Effector memory CD4-positive, alpha-beta T cell (primary cell): Measurements from ENCODE around the gene OR5T2.
"Not testable (repeated sequence)": the region's sequence is repeated elsewhere in the genome, so short reads cannot be mapped to it uniquely, and the experiment has no call there.

Experiments
- DNase-seq, 3 donors: peaks; one replicate each; pipeline ENCODE4 v3.0.0-alpha.2; 2020
- H3K27ac ChIP-seq: 2 replicates; pipeline ENCODE4 v1.7.0; 2013; ENCODE audit warnings: mild to moderate bottlenecking, low read length, moderate library complexity; ENCODE audit not compliant: insufficient read depth, poor library complexity, severe bottlenecking
- H3K27me3 ChIP-seq: replicated peaks from 2 replicates; pipeline ENCODE4 v1.7.0; 2013; ENCODE audit warnings: mild to moderate bottlenecking, low read length; ENCODE audit not compliant: insufficient read depth, control insufficient read depth, poor library complexity, severe bottlenecking
- H3K36me3 ChIP-seq: 2 replicates; pipeline ENCODE4 v1.7.0; 2013; ENCODE audit warnings: mild to moderate bottlenecking, low read length, moderate library complexity; ENCODE audit not compliant: control insufficient read depth, insufficient read depth
- H3K4me1 ChIP-seq: 2 replicates; pipeline ENCODE4 v1.7.0; 2013; ENCODE audit warnings: low read length, mild to moderate bottlenecking; ENCODE audit not compliant: control insufficient read depth, insufficient read depth, poor library complexity, severe bottlenecking
- H3K4me3 ChIP-seq: 2 replicates; pipeline ENCODE4 v1.7.0; 2013; ENCODE audit warnings: low read length, low read depth, mild to moderate bottlenecking; ENCODE audit not compliant: insufficient read depth, poor library complexity, severe bottlenecking
- H3K9me3 ChIP-seq: 2 replicates; pipeline ENCODE4 v1.7.0; 2013; ENCODE audit warnings: mild to moderate bottlenecking, low read length, moderate library complexity; ENCODE audit not compliant: control insufficient read depth
- total RNA-seq, 3 donors: gene quantifications; one replicate each; lab custom pipeline; 2026; lab: John Stamatoyannopoulos, UW

The OR5T2 gene
- total RNA-seq: 0 reads per million in 3 donors

DNA sequence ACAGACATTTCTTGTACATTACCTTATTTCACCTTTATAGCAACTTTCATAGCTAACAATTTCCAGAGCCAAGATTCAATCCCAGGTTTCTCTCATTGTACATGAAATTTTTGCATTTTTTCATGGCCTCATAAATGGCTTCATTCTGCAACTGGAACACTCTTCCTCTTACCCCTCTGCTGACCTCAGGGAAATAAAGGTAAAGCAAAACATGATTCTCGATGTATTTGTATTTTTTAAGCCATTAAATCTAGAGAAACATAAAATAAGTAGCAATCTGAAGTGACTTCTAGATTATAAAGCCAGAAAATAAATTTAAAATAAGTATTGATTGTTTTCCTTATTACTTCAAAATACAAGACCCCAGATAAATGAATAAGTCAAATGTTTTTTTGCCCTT is at the start of gene OR5T2:
Gene OR5T2, minus strand, starts transcription at position 101 of the 400 bp plus-strand sequence. CDS start 1,193 bp downstream, outside the sequence.
- H3K27ac ChIP-seq: no peak within 1 kb of the TSS
- DNase-seq: no peak
- no peaks in the 10 kb centered on the region for H3K9me3 ChIP-seq

GRCh38 chr11:56273854-56274253 is 39.8 kb upstream of the OR5T2 start, which contains the start of gene OR5T1:
Gene OR5T1 (plus strand): TSS chr11:56274154. CDS start chr11:56275639, 1,485 bp downstream.
- Histone ChIP-seq H3K36me3 (no peaks in the 10 kb centered on the region), H3K4me1 (no peaks in the 10 kb centered on the region), H3K27ac (no peak within 1 kb of the TSS), H3K9me3 (no peaks in the 10 kb centered on the region), H3K4me3 (no peak within 1 kb of the TSS), H3K27me3 (no peaks in the 10 kb centered on the region)
- DNase-seq: no peak

More for the DNA sequence above, at the start of gene OR5T2:
- Histone ChIP-seq H3K4me3 (no peak within 1 kb of the TSS), H3K36me3 (no peaks in the 10 kb centered on the region), H3K27me3 (no peaks in the 10 kb centered on the region), H3K4me1 (no peaks in the 10 kb centered on the region)

GRCh38 chr11:56271092-56271491 is 37.0 kb upstream of the OR5T2 start:
- no peak for DNase-seq
- Histone ChIP-seq H3K4me3 (no peak overlapping the region), H3K4me1 (no peaks in the 10 kb centered on the region), H3K27me3 (no peaks in the 10 kb centered on the region), H3K27ac (no peak overlapping the region), H3K9me3 (no peaks in the 10 kb centered on the region), H3K36me3 (no peaks in the 10 kb centered on the region)

- Histone ChIP-seq H3K9me3 (no peaks in the 10 kb centered on the region), H3K27ac (no peak within 1 kb of the TSS), H3K4me3 (no peak within 1 kb of the TSS), H3K4me1 (no peaks in the 10 kb centered on the region), H3K27me3 (no peaks in the 10 kb centered on the region), H3K36me3 (no peaks in the 10 kb centered on the region)
- no peak for DNase-seq
Observed at GRCh38 chr11:56251954-56252353, 17.9 kb upstream of the OR5T2 start, which contains the start of gene OR5T3. Gene OR5T3 (plus strand): TSS chr11:56252254. CDS start chr11:56252254, 0 bp downstream.

DNA sequence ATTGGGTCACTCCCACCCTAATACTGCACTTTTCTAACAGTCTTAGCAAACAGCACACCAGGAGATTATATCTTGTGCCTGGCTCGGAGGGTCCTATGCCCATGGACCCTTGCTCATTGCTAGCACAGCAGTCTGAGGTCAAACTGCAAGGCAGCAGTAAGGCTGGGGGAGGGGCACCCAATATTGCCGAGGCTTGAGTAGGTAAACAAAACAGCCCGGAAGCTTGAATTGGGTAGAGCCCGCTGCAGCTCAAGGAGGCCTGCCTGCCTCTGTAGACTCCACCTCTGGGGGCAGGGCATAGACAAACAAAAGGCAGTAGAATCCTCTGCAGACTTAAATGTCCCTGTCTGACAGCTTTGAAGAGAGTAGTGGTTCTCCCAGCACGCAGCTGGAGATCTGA is 14.3 kb downstream of the OR5T2 start:
- H3K27ac ChIP-seq, H3K9me3 ChIP-seq, H3K27me3 ChIP-seq, DNase-seq, H3K4me3 ChIP-seq, H3K4me1 ChIP-seq, H3K36me3 ChIP-seq: not testable (repeated sequence)

- Histone ChIP-seq H3K9me3 (peaks cover 7% of the 10 kb centered on the region), H3K36me3 (no peaks in the 10 kb centered on the region), H3K4me1 (no peaks in the 10 kb centered on the region), H3K27me3 (no peaks in the 10 kb centered on the region), H3K4me3 (no peak overlapping the region), H3K27ac (no peak overlapping the region)
- DNase-seq: no peak
Observed at GRCh38 chr11:56214537-56214936, 19.5 kb downstream of the OR5T2 start.

- Histone ChIP-seq H3K27ac (no peak overlapping the region), H3K4me1 (no peaks in the 10 kb centered on the region), H3K9me3 (no peaks in the 10 kb centered on the region), H3K27me3 (no peaks in the 10 kb centered on the region), H3K36me3 (no peaks in the 10 kb centered on the region), H3K4me3 (no peak overlapping the region)
- no peak for DNase-seq
Observed at GRCh38 chr11:56207790-56208189, 26.3 kb downstream of the OR5T2 start.

GRCh38 chr11:56197367-56197766 is 36.7 kb downstream of the OR5T2 start:
- Histone ChIP-seq H3K9me3 (no peaks in the 10 kb centered on the region), H3K36me3 (no peaks in the 10 kb centered on the region), H3K27me3 (no peaks in the 10 kb centered on the region), H3K27ac (no peak overlapping the region), H3K4me1 (no peaks in the 10 kb centered on the region), H3K4me3 (no peak overlapping the region)
- DNase-seq: no peak

GRCh38 chr11:56196705-56197104 is 37.4 kb downstream of the OR5T2 start:
- no peak overlapping the region for H3K4me3 ChIP-seq
- H3K4me1 ChIP-seq: no peaks in the 10 kb centered on the region
- DNase-seq: no peak
- H3K36me3 ChIP-seq: no peaks in the 10 kb centered on the region
- no peaks in the 10 kb centered on the region for H3K9me3 ChIP-seq
- no peaks in the 10 kb centered on the region for H3K27me3 ChIP-seq
- H3K27ac ChIP-seq: no peak overlapping the region

DNA sequence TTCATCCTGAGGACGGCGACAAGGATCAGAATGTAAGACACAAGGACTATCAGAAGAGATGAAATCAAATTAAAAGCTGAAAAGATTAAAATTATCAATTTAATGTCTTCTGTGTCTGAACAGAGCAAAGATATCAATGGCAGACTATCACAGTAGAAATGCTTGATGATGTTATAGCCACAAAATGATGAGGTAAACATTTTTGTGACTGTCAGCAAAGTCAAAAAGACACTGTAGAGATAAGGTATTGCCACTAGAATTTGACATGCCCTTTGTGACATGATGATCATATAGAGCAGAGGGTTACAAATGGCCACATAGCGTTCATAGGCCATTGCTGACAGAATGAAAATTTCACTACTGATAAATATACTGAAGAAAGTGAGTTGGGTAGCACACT is 45.5 kb downstream of the OR5T2 start:
- no peak overlapping the region for H3K4me3 ChIP-seq
- no peaks in the 10 kb centered on the region for H3K36me3 ChIP-seq
- H3K27me3 ChIP-seq: no peaks in the 10 kb centered on the region
- no peaks in the 10 kb centered on the region for H3K4me1 ChIP-seq
- H3K27ac ChIP-seq: no peak overlapping the region
- no peak for DNase-seq
- H3K9me3 ChIP-seq: no peaks in the 10 kb centered on the region
